A204.1 (cell line): ENCODE results near the gene ALG8.
"Not testable (repeated sequence)": the region's sequence is repeated elsewhere in the genome, so short reads cannot be mapped to it uniquely, and the experiment has no call there.

Experiments
- FAIRE-seq: peaks from 2 replicates; lab custom pipeline; 2012; peaks lifted over from hg19 to GRCh38; lab: Jason Lieb, UNC

ALG8 gene

GRCh38 chr11:78069465-78069864, 70.0 kb downstream of the ALG8 start:
- FAIRE-seq = no peak

GRCh38 chr11:78067704-78068103, 71.7 kb downstream of the ALG8 start:
- FAIRE-seq = no peak

GRCh38 chr11:78066471-78066870, 73.0 kb downstream of the ALG8 start:
- no peak for FAIRE-seq

GRCh38 chr11:78065203-78065602, 74.2 kb downstream of the ALG8 start:
- no peak for FAIRE-seq

- FAIRE-seq = no peak
Measured at GRCh38 chr11:78063440-78064181, 75.8 kb downstream of the ALG8 start, which contains the start of gene THRSP. Gene THRSP, plus strand, starts transcription at chr11:78063861. Its CDS starts 21 bp downstream, at chr11:78063882.

GRCh38 chr11:78062671-78063070, 76.8 kb downstream of the ALG8 start:
- FAIRE-seq = no peak

GRCh38 chr11:78061921-78062311, 77.5 kb downstream of the ALG8 start:
- no peak for FAIRE-seq

GRCh38 chr11:78061088-78061920, 78.1 kb downstream of the ALG8 start:
- no peak for FAIRE-seq

GRCh38 chr11:78060533-78060932, 78.9 kb downstream of the ALG8 start:
- FAIRE-seq = no peak

GRCh38 chr11:78059749-78060328, 79.6 kb downstream of the ALG8 start:
- FAIRE-seq = not testable (repeated sequence)

- no peak for FAIRE-seq
Measured at GRCh38 chr11:78057462-78058055, 81.9 kb downstream of the ALG8 start.

GRCh38 chr11:78056093-78056492, 83.3 kb downstream of the ALG8 start:
- no peak for FAIRE-seq

- FAIRE-seq = no peak
Measured at GRCh38 chr11:78054971-78055370, 84.5 kb downstream of the ALG8 start.

- no peak for FAIRE-seq
Measured at GRCh38 chr11:78050964-78051831, 88.2 kb downstream of the ALG8 start.
